CD4-positive, alpha-beta T cell (primary cell): Measurements from ENCODE around the gene SRGAP1. TPM values are rescaled to one million over a fixed set of nuclear protein-coding genes. Genes with fewer than 3 reads are reported as not detected.

Source experiments
- ATAC-seq: fragments of 200-7000 bp; cut with Tn5 transposase; one replicate; pipeline ENCODE4 v1.10.0; 2022; ENCODE audit warnings: mild to moderate bottlenecking; ENCODE audit not compliant: poor library complexity
- CTCF ChIA-PET: fragments of 350-600 bp; sonication (Branson Sonifier 250); formaldehyde crosslinking; loops from one replicate; lab custom pipeline; 2021; ENCODE audit warnings: antibody characterized with exemption, inconsistent platforms; lab: Charles Lee
- POLR2A ChIA-PET: fragments of 350-600 bp; sonication (Branson Sonifier 250); formaldehyde crosslinking; loops from one replicate; lab custom pipeline; 2021; ENCODE audit warnings: antibody characterized with exemption, inconsistent platforms; lab: Charles Lee
- DNase-seq, 14 experiments: peaks; one replicate each; pipeline ENCODE4 v3.0.0-alpha.2; 2013 to 2020; ENCODE audit warnings: mixed read lengths in 2 of 14
- H3K27ac ChIP-seq, 2 donors: one replicate each; pipeline versions ENCODE4 v1.5.1 to v1.7.0; 2013; ENCODE audit warnings: low read length in 2 of 2, low read depth in 1 of 2, mild to moderate bottlenecking in 1 of 2
- H3K27me3 ChIP-seq, 2 experiments: 1 replicate in 1 of 2; 2 replicates in 1 of 2; pipeline versions ENCODE4 v1.6.1 to v1.7.0; 2013; ENCODE audit warnings: low read length in 2 of 2, control low read depth in 1 of 2, mild to moderate bottlenecking in 1 of 2, moderate library complexity in 1 of 2; ENCODE audit not compliant: insufficient read depth in 2 of 2, control insufficient read depth in 1 of 2
- H3K36me3 ChIP-seq: one replicate; pipeline ENCODE4 v1.6.1; 2013; ENCODE audit warnings: low read length, control low read depth; ENCODE audit not compliant: insufficient read depth
- H3K4me1 ChIP-seq: one replicate; pipeline ENCODE4 v1.6.1; 2013; ENCODE audit warnings: low read length, control low read depth; ENCODE audit not compliant: insufficient read depth
- H3K4me3 ChIP-seq: one replicate; pipeline ENCODE4 v1.5.1; 2013; ENCODE audit warnings: mild to moderate bottlenecking, low read length, moderate library complexity
- H3K9me3 ChIP-seq, 2 experiments: 1 replicate in 1 of 2; 2 replicates in 1 of 2; pipeline versions ENCODE4 v1.6.1 to v1.7.0; 2013; ENCODE audit warnings: low read length in 2 of 2, mild to moderate bottlenecking in 2 of 2, control low read depth in 1 of 2, moderate library complexity in 1 of 2; ENCODE audit not compliant: control insufficient read depth in 1 of 2, insufficient read depth in 1 of 2
- H3K27ac Mint-ChIP-seq: one replicate; pipeline ENCODE4 v1.8.0; 2020; ENCODE audit warnings: mixed read lengths
- H3K27me3 Mint-ChIP-seq: one replicate; pipeline ENCODE4 v1.8.0; 2021; ENCODE audit warnings: mixed read lengths
- H3K36me3 Mint-ChIP-seq: one replicate; pipeline ENCODE4 v1.8.0; 2021; ENCODE audit warnings: low read depth, mixed read lengths
- H3K4me1 Mint-ChIP-seq: one replicate; pipeline ENCODE4 v1.8.0; 2021; ENCODE audit warnings: low read depth, mixed read lengths
- H3K4me3 Mint-ChIP-seq: one replicate; pipeline ENCODE4 v1.8.0; 2020; ENCODE audit warnings: mild to moderate bottlenecking, mixed read lengths
- H3K9me3 Mint-ChIP-seq: one replicate; pipeline ENCODE4 v1.8.0; 2020; ENCODE audit warnings: mixed read lengths
- CTCF ChIP-seq: fragments of 200-600 bp; IDR thresholded peaks from one replicate; pipeline ENCODE4 v1.8.0; 2022; ENCODE audit warnings: antibody characterized with exemption, mild to moderate bottlenecking
- intact Hi-C, 2 experiments: fragments of 100-400 bp; cut with DNase I in 1 of 2; cut with micrococcal nuclease in 1 of 2; formaldehyde crosslinking; loops; one replicate each; pipeline versions ENCODE4 v1.15.1 to v1.9.0; 2023 to 2025; cut with DNase I, micrococcal nuclease
- total RNA-seq, 174 experiments: library from RNA in 2 of 174; stranded (reverse) in 2 of 174; gene quantifications; one replicate each; pipeline ENCODE4 v1.2.3 and lab custom pipeline; 2021 to 2026

SRGAP1 gene
- total RNA-seq, 2 experiments from 2014 or later, result 0.03 TPM; not detected in 1

GRCh38 chr12:63913929-63914328 is 69.4 kb downstream of the SRGAP1 start:
- TF ChIP-seq CTCF, result no peak
- Histone ChIP-seq H3K4me3 (no peak overlapping the region), H3K4me1 (no peaks in the 10 kb centered on the region), H3K9me3 (no peaks in the 10 kb centered on the region), H3K27me3 (no peaks in the 10 kb centered on the region), H3K36me3 (no peaks in the 10 kb centered on the region), H3K27ac (no peak overlapping the region)
- no peaks in the 10 kb centered on the region for H3K27me3 Mint-ChIP-seq
- no peak overlapping the region for H3K27ac Mint-ChIP-seq
- POLR2A ChIA-PET, result no interaction called here
- H3K4me3 Mint-ChIP-seq, result no peak overlapping the region
- H3K36me3 Mint-ChIP-seq, result no peaks in the 10 kb centered on the region
- no peak for ATAC-seq
- CTCF ChIA-PET, result no interaction called here
- no peak for DNase-seq
- no peaks in the 10 kb centered on the region for H3K4me1 Mint-ChIP-seq
- H3K9me3 Mint-ChIP-seq, result no peaks in the 10 kb centered on the region
- intact Hi-C loops, result no loop called here

DNA sequence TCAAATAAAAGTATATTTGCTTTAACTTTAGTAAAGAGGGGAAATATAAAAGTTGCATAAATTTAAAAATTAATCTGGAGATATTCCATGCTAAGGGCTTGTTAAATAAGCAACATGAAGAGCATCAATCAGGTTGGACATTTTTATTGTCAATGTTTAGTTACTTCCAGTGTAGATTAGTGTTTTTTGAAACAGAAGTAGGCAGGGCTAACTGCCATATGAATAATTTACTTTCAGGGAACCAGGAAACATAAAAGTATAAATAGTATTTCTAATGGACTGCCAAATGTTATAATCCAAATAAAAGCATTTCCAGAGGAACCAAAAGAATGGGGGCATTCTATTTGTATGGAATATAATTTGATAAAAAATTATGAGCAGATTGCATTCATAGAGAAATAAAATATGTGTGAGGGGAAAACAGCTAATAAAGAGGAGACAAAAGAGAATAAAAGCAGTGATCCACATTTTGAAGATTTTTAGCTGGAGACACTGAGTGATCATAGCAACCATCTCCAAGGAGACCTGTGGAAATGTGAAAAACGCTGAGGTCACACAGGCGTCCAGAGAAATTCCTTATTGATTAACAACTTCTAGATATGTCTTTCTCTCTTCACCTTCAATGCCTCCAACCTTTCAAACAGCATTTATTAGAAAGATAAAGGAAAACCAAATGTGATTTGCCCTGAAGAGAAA is 70.8 kb downstream of the SRGAP1 start:
- Mint-ChIP-seq H3K27me3 (no peaks in the 10 kb centered on the region), H3K36me3 (no peaks in the 10 kb centered on the region), H3K9me3 (no peaks in the 10 kb centered on the region), H3K4me1 (no peaks in the 10 kb centered on the region), H3K27ac (no peak overlapping the region), H3K4me3 (no peak overlapping the region)
- ATAC-seq (no peak), DNase-seq (no peak)
- ChIA-PET POLR2A (no interaction called here), CTCF (interaction anchor here (0.7 kb wide), 1 partner anchor 501 kb away, joined by 3 read pairs; no protein-coding TSS in a partner anchor)
- Histone ChIP-seq H3K27ac (no peak overlapping the region), H3K27me3 (no peaks in the 10 kb centered on the region), H3K4me1 (no peaks in the 10 kb centered on the region), H3K36me3 (no peaks in the 10 kb centered on the region), H3K4me3 (no peak overlapping the region), H3K9me3 (no peaks in the 10 kb centered on the region)
- intact Hi-C loops, result no loop called here
- no peak for TF ChIP-seq CTCF

DNA sequence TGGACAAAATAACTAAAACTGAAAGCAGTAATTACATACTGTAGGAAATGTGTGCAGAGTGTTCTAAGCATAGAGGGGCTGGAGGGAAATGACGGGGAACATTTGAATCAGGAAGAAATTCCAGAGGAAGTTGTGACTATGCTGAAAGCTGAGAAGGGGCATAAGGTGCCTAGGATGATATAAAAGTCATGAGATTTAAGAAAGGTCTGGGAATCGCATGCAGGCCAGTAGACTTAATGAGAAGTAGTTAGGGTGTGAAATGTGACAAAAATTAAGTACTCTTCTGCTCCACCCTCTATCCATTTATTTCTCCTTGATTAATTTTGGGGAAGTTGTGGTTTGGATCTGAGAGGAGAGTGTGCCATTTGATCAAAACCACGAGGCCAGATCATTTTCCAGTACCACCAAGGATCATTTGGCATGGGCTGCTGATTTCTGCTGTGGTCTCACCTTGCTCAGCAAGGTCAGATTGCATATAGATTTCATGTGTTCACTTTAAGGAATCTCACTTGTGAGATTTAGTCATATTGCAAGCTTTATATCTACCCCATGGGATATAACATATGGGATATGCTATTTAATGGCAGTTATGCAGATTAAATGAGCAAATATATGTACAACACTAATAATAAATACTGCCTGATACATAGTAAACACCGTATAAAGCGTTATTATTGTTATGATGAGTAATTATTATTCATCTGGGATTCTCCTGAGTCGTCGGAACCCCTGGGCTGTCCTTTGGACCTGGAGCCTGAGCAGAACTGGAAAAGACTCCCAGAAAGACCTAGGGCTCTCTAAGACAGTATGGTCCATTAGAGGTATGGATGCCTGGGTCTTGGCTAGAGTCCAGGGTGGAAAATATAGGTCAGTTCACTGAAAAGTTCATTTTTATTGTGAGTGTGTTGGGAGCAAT is 72.3 kb downstream of the SRGAP1 start:
- Mint-ChIP-seq H3K36me3 (no peaks in the 10 kb centered on the region), H3K9me3 (no peaks in the 10 kb centered on the region), H3K4me1 (no peaks in the 10 kb centered on the region), H3K27me3 (no peaks in the 10 kb centered on the region), H3K4me3 (no peak overlapping the region), H3K27ac (no peak overlapping the region)
- DNase-seq, result peak in 1 of 14 experiments; percentile 8
- Histone ChIP-seq H3K27me3 (no peaks in the 10 kb centered on the region), H3K9me3 (no peaks in the 10 kb centered on the region), H3K4me3 (no peak overlapping the region), H3K36me3 (no peaks in the 10 kb centered on the region), H3K27ac (no peak overlapping the region), H3K4me1 (no peaks in the 10 kb centered on the region)
- TF ChIP-seq CTCF, result no peak
- ChIA-PET CTCF (no interaction called here), POLR2A (no interaction called here)
- no peak for ATAC-seq
- intact Hi-C loops, result no loop called here
